KMS-11 (cell line): ENCODE data around the gene TAGLN2.
A peak's percentile ranks its signal among the peaks of the same experiment; 100 is the strongest.

Source experiments
- H2AFZ ChIP-seq: fragments of 200-600 bp; sonication (generic); 2 replicates; pipeline ENCODE4 v1.6.1; 2016; ENCODE audit warnings: antibody characterized with exemption, mixed run types, low read depth
- H3K27ac ChIP-seq: fragments of 200-600 bp; sonication (generic); 2 replicates; pipeline ENCODE4 v1.6.1; 2016; ENCODE audit warnings: mild to moderate bottlenecking, mixed run types
- H3K27me3 ChIP-seq: fragments of 200-600 bp; sonication (generic); 2 replicates; pipeline ENCODE4 v1.6.1; 2017; ENCODE audit warnings: mild to moderate bottlenecking, low read depth, mixed run types, moderate library complexity; ENCODE audit not compliant: insufficient read depth
- H3K36me3 ChIP-seq: fragments of 200-600 bp; sonication (generic); 2 replicates; pipeline ENCODE4 v1.6.1; 2017; ENCODE audit warnings: mild to moderate bottlenecking, mixed run types; ENCODE audit not compliant: insufficient read depth
- H3K4me1 ChIP-seq: fragments of 200-600 bp; sonication (generic); 2 replicates; pipeline ENCODE4 v1.6.1; 2016; ENCODE audit warnings: mild to moderate bottlenecking, low read depth, mixed run types; ENCODE audit not compliant: poor library complexity, severe bottlenecking
- H3K4me2 ChIP-seq: fragments of 200-600 bp; sonication (generic); 2 replicates; pipeline ENCODE4 v1.7.0; 2016; ENCODE audit warnings: mild to moderate bottlenecking, mixed run types
- H3K4me3 ChIP-seq: fragments of 200-600 bp; sonication (generic); IDR thresholded peaks from 2 replicates; pipeline ENCODE4 v1.6.1; 2017; ENCODE audit warnings: low read depth, low read length, mixed read lengths; ENCODE audit not compliant: insufficient read depth
- H3K79me2 ChIP-seq: fragments of 200-600 bp; sonication (generic); 2 replicates; pipeline ENCODE4 v1.6.1; 2016; ENCODE audit warnings: low read depth, mixed run types; ENCODE audit not compliant: insufficient read depth
- H3K9ac ChIP-seq: fragments of 200-600 bp; sonication (generic); 2 replicates; pipeline ENCODE4 v1.6.1; 2016; ENCODE audit warnings: mild to moderate bottlenecking, mixed run types
- H4K20me1 ChIP-seq: fragments of 200-600 bp; sonication (generic); 2 replicates; pipeline ENCODE4 v1.6.1; 2016; ENCODE audit warnings: mild to moderate bottlenecking, mixed run types; ENCODE audit not compliant: insufficient read depth
- CTCF ChIP-seq: fragments of 200-600 bp; sonication (generic); conservative IDR thresholded peaks from 2 replicates; pipeline ENCODE4 v1.6.1; 2017; ENCODE audit warnings: low read depth, mild to moderate bottlenecking, antibody characterized with exemption, low read length, moderate library complexity, mixed read lengths

The TAGLN2 gene

GRCh38 chr1:159916242-159917051 lies 8.9 kb downstream of the TAGLN2 start:
- H3K4me1 ChIP-seq = peaks cover 61% of the 10 kb centered on the region
- TF ChIP-seq CTCF = no peak
- peaks cover 21% of the 10 kb centered on the region; the same call in 1 of the 2 replicates for H3K36me3 ChIP-seq
- no peaks in the 10 kb centered on the region for H3K27me3 ChIP-seq
- no peak overlapping the region for H2AFZ ChIP-seq
- peak overlapping the region; percentile 2; the same call in 1 of the 2 replicates for H3K27ac ChIP-seq
- peaks cover 27% of the 10 kb centered on the region for H4K20me1 ChIP-seq
- H3K4me2 ChIP-seq = no peak overlapping the region
- H3K9ac ChIP-seq = no peak overlapping the region
- H3K79me2 ChIP-seq = peaks cover 27% of the 10 kb centered on the region
- H3K4me3 ChIP-seq = no peak overlapping the region

DNA sequence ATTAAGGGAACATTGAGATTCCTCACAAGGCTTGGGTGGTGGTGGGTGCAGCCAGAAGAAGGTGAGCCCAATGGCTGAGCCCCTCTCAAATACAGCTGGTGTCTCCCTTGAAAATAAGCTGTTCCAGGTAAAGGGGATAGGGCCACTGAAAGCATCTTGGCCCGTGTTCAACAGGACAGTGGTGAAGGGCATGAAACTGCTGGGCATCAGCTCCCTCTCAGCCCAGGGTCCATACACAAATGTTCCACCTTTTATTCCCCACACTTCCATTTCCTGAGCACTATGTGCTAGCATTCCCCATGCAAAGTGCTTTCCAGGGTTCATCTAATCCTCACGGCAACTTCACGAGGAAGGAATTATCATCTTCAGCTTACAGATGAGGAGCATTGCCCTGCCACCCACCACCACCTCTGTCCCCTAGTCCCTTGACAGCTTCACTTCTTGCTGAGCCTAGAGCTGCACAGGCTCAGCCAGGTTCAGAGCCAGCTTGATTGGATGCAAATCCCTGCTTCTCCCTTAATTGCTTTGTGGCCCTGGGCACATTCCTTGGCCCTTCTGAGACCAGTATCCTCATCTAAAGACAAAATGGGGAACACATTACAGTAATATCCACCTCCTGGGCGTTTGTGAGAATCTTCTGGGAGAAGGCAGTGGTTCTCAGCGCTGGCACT lies 9.6 kb downstream of the TAGLN2 start:
- H3K36me3 ChIP-seq = peaks cover 19% of the 10 kb centered on the region; the same call in 1 of the 2 replicates
- no peak overlapping the region for H3K4me2 ChIP-seq
- no peak overlapping the region for H3K4me3 ChIP-seq
- no peak for TF ChIP-seq CTCF
- H3K4me1 ChIP-seq = peaks cover 61% of the 10 kb centered on the region
- H3K79me2 ChIP-seq = peaks cover 19% of the 10 kb centered on the region
- H3K9ac ChIP-seq = no peak overlapping the region
- H2AFZ ChIP-seq = no peak overlapping the region
- H3K27ac ChIP-seq = peak overlapping the region; percentile 2; the same call in 1 of the 2 replicates
- H3K27me3 ChIP-seq = no peaks in the 10 kb centered on the region
- peaks cover 20% of the 10 kb centered on the region for H4K20me1 ChIP-seq

GRCh38 chr1:159914252-159915018 lies 10.9 kb downstream of the TAGLN2 start:
- no peak overlapping the region for H2AFZ ChIP-seq
- TF ChIP-seq CTCF = no peak
- no peak overlapping the region for H3K4me3 ChIP-seq
- H3K27ac ChIP-seq = no peak overlapping the region
- H3K79me2 ChIP-seq = peaks cover 7% of the 10 kb centered on the region; the same call in 1 of the 2 replicates
- H3K27me3 ChIP-seq = no peaks in the 10 kb centered on the region
- no peak overlapping the region for H3K4me2 ChIP-seq
- H3K9ac ChIP-seq = no peak overlapping the region
- H3K4me1 ChIP-seq = peaks cover 60% of the 10 kb centered on the region
- H4K20me1 ChIP-seq = peaks cover 8% of the 10 kb centered on the region; the same call in 1 of the 2 replicates
- peaks cover 7% of the 10 kb centered on the region; the same call in 1 of the 2 replicates for H3K36me3 ChIP-seq

DNA sequence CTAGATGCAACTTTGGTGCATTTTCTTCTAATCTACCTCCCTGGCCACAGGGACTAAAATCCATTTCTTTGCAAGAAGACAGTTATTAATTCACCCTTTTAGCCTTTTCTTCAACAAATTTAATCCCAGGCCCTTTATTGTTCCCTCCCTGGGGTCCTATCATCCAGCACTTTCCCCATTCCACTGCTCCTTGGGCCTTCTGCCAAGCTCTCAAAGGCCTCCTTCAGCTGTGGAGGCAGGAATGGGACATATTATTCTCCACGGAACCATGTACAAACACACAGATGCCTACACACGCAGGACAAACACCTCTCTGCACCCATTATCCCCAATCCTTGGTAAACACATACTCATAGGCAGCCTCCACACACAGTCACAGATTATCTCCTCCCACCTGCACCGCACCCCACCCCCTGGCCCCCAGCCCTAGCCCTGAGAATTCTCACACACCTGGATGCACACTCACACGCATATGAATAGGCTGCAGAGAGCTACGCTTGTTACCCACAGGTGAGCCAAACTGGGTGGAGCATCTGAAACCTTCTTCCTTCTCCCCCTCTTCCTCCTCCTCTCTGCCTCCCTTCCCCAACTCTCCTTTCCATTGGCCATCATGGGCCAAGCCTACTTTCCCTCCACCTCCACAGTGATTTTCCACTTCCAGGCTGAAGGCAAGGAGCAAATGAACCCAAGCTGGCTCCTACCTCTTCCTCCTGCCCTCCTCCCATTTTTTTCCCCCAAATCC lies 11.7 kb downstream of the TAGLN2 start:
- Histone ChIP-seq H3K79me2 (no peaks in the 10 kb centered on the region), H3K27me3 (no peaks in the 10 kb centered on the region), H3K4me3 (no peak overlapping the region), H3K4me1 (peaks cover 52% of the 10 kb centered on the region), H3K9ac (no peak overlapping the region), H3K27ac (no peak overlapping the region), H3K4me2 (no peak overlapping the region), H2AFZ (no peak overlapping the region), H3K36me3 (no peaks in the 10 kb centered on the region; the same call in 1 of the 2 replicates), H4K20me1 (no peaks in the 10 kb centered on the region)
- TF ChIP-seq CTCF = no peak
